ENCODE results near the gene CHST11.

CHST11 gene

GRCh38 chr12:104703372-104703771, 246.6 kb downstream of the CHST11 start:
- DNase-seq = no peak

- no peak for DNase-seq
Measured at GRCh38 chr12:104704224-104704779, 247.6 kb downstream of the CHST11 start.

GRCh38 chr12:104707194-104707593, 250.4 kb downstream of the CHST11 start:
- no peak for DNase-seq

GRCh38 chr12:104707794-104708558, 251.2 kb downstream of the CHST11 start:
- no peak for DNase-seq

GRCh38 chr12:104708891-104709290, 252.1 kb downstream of the CHST11 start:
- DNase-seq = no peak

GRCh38 chr12:104709692-104710435, 253.1 kb downstream of the CHST11 start:
- DNase-seq = no peak

- DNase-seq = no peak
Measured at GRCh38 chr12:104710940-104711689, 254.4 kb downstream of the CHST11 start.

GRCh38 chr12:104712477-104712876, 255.7 kb downstream of the CHST11 start:
- no peak for DNase-seq

- DNase-seq = no peak
Measured at GRCh38 chr12:104712968-104713367, 256.2 kb downstream of the CHST11 start.

- no peak for DNase-seq
Measured at GRCh38 chr12:104713444-104713843, 256.7 kb downstream of the CHST11 start.

GRCh38 chr12:104714369-104714768, 257.6 kb downstream of the CHST11 start:
- no peak for DNase-seq

GRCh38 chr12:104716172-104716571, 259.4 kb downstream of the CHST11 start:
- peak; percentile 35 for DNase-seq

- DNase-seq = no peak
Measured at GRCh38 chr12:104718304-104718929, 261.7 kb downstream of the CHST11 start.

- DNase-seq = no peak
Measured at GRCh38 chr12:104719700-104720338, 263.1 kb downstream of the CHST11 start.

GRCh38 chr12:104720339-104721038, 263.7 kb downstream of the CHST11 start:
- DNase-seq = no peak

GRCh38 chr12:104721039-104721405, 264.3 kb downstream of the CHST11 start:
- DNase-seq = peak; percentile 48

- DNase-seq = peak; percentile 43
Measured at GRCh38 chr12:104721936-104722335, 265.2 kb downstream of the CHST11 start.

GRCh38 chr12:104722601-104723534, 266.1 kb downstream of the CHST11 start:
- peak; percentile 81 for DNase-seq

- no peak for DNase-seq
Measured at GRCh38 chr12:104723895-104724294, 267.1 kb downstream of the CHST11 start.

- DNase-seq = no peak
Measured at GRCh38 chr12:104724992-104725585, 268.3 kb downstream of the CHST11 start.
